Globus pallidus (tissue), 1 donor: Measurements from ENCODE around the gene TMED8.
"Not testable (repeated sequence)": the region's sequence is repeated elsewhere in the genome, so short reads cannot be mapped to it uniquely, and the experiment has no call there.

ENCODE experiments used
- DNase-seq: peaks from one replicate; pipeline ENCODE4 v3.0.0-alpha.2; 2015; ENCODE audit warnings: low spot score

TMED8 gene

GRCh38 chr14:77364146-77364545 is 12.7 kb downstream of the TMED8 start:
- DNase-seq, result no peak

- no peak for DNase-seq
These were observed 17.3 kb downstream of the TMED8 start for GRCh38 chr14:77359626-77360025.

- DNase-seq, result no peak
These were observed 20.0 kb downstream of the TMED8 start for GRCh38 chr14:77356899-77357298.

- no peak for DNase-seq
These were observed 21.1 kb downstream of the TMED8 start for GRCh38 chr14:77355811-77356210.

- DNase-seq, result peak; percentile 60
These were observed 23.3 kb downstream of the TMED8 start for GRCh38 chr14:77353469-77354141.

GRCh38 chr14:77347751-77348150 is 29.1 kb downstream of the TMED8 start:
- DNase-seq, result no peak

- DNase-seq, result no peak
These were observed 30.4 kb downstream of the TMED8 start for GRCh38 chr14:77346495-77346894.

GRCh38 chr14:77344377-77344996 is 32.4 kb downstream of the TMED8 start:
- no peak for DNase-seq

GRCh38 chr14:77343662-77344061 is 33.2 kb downstream of the TMED8 start:
- DNase-seq, result no peak

- no peak for DNase-seq
These were observed 34.0 kb downstream of the TMED8 start for GRCh38 chr14:77342726-77343397.

GRCh38 chr14:77340389-77340788 is 36.5 kb downstream of the TMED8 start:
- no peak for DNase-seq

- no peak for DNase-seq
These were observed 37.5 kb downstream of the TMED8 start for GRCh38 chr14:77339407-77339806.

- no peak for DNase-seq
These were observed 38.6 kb downstream of the TMED8 start for GRCh38 chr14:77338302-77338701.

- no peak for DNase-seq
These were observed 39.0 kb downstream of the TMED8 start for GRCh38 chr14:77337880-77338279.

- DNase-seq, result not testable (repeated sequence)
These were observed 39.6 kb downstream of the TMED8 start for GRCh38 chr14:77337255-77337654.

- no peak for DNase-seq
These were observed 41.3 kb downstream of the TMED8 start for GRCh38 chr14:77335576-77335975.

- no peak for DNase-seq
These were observed 47.0 kb downstream of the TMED8 start for GRCh38 chr14:77329872-77330271.

GRCh38 chr14:77327111-77327510 is 49.8 kb downstream of the TMED8 start:
- DNase-seq, result no peak

GRCh38 chr14:77325746-77326094 is 51.2 kb downstream of the TMED8 start:
- DNase-seq, result no peak

GRCh38 chr14:77324816-77325745 is 51.8 kb downstream of the TMED8 start:
- no peak for DNase-seq

GRCh38 chr14:77324289-77324688 is 52.6 kb downstream of the TMED8 start:
- no peak for DNase-seq

GRCh38 chr14:77323571-77323970 is 53.3 kb downstream of the TMED8 start:
- no peak for DNase-seq
